ENCODE results near the gene WASHC2A.
"Not testable (repeated sequence)": the region's sequence is repeated elsewhere in the genome, so short reads cannot be mapped to it uniquely, and the experiment has no call there.

- TF ChIP-seq SUZ12, PKNOX1, FOXA1, SP1, ELF4, TARDBP, ARNT, NFRKB, ZNF384, FOXK2 (IDR thresholded peaks at IDR 0.05): not testable (repeated sequence)
These were observed 107.2 kb downstream of the WASHC2A start for GRCh38 chr10:50174788-50175525.
